Neural progenitor cell (in vitro differentiated cells): ENCODE results near the gene ADGRL1.

Source experiments
- EZH2 ChIP-seq: fragments of 200-600 bp; sonication (generic); IDR thresholded peaks from 2 replicates; pipeline ENCODE4 v1.6.1; 2017; ENCODE audit warnings: antibody characterized with exemption, mild to moderate bottlenecking, moderate library complexity
- EZH2phosphoT487 ChIP-seq: fragments of 200-600 bp; sonication (generic); IDR thresholded peaks from 2 replicates; pipeline ENCODE4 v1.6.1; 2017; ENCODE audit warnings: antibody characterized with exemption
- TF ChIP-seq, protein P1 (sequence below): fragments of 200-600 bp; sonication (generic); IDR thresholded peaks from 2 replicates; pipeline ENCODE4 v1.5.1; 2017; ENCODE audit warnings: antibody characterized with exemption, mild to moderate bottlenecking

DNA sequence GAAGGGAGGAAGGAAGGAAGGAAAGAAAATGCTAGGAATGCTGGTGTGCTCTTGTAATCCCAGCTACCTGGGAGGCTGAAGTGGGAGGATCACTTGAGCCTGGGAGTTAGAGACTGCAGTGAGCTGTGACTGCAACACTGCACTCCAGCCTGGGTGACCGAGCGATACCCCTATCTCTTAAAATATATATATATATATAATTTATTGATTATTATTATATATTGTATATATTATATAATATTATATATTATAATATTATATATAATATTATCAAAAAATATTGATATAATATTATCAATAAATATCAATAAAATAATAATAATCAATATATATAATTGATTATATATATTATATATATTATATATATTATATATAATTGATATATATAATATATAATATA is 8.6 kb upstream of the ADGRL1 start:
- TF ChIP-seq, protein P1, sequence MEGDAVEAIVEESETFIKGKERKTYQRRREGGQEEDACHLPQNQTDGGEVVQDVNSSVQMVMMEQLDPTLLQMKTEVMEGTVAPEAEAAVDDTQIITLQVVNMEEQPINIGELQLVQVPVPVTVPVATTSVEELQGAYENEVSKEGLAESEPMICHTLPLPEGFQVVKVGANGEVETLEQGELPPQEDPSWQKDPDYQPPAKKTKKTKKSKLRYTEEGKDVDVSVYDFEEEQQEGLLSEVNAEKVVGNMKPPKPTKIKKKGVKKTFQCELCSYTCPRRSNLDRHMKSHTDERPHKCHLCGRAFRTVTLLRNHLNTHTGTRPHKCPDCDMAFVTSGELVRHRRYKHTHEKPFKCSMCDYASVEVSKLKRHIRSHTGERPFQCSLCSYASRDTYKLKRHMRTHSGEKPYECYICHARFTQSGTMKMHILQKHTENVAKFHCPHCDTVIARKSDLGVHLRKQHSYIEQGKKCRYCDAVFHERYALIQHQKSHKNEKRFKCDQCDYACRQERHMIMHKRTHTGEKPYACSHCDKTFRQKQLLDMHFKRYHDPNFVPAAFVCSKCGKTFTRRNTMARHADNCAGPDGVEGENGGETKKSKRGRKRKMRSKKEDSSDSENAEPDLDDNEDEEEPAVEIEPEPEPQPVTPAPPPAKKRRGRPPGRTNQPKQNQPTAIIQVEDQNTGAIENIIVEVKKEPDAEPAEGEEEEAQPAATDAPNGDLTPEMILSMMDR: no peak
- TF ChIP-seq EZH2phosphoT487 (no peak), EZH2 (no peak)
